Measurements from ENCODE around the gene USP19.

USP19 gene, protein sequence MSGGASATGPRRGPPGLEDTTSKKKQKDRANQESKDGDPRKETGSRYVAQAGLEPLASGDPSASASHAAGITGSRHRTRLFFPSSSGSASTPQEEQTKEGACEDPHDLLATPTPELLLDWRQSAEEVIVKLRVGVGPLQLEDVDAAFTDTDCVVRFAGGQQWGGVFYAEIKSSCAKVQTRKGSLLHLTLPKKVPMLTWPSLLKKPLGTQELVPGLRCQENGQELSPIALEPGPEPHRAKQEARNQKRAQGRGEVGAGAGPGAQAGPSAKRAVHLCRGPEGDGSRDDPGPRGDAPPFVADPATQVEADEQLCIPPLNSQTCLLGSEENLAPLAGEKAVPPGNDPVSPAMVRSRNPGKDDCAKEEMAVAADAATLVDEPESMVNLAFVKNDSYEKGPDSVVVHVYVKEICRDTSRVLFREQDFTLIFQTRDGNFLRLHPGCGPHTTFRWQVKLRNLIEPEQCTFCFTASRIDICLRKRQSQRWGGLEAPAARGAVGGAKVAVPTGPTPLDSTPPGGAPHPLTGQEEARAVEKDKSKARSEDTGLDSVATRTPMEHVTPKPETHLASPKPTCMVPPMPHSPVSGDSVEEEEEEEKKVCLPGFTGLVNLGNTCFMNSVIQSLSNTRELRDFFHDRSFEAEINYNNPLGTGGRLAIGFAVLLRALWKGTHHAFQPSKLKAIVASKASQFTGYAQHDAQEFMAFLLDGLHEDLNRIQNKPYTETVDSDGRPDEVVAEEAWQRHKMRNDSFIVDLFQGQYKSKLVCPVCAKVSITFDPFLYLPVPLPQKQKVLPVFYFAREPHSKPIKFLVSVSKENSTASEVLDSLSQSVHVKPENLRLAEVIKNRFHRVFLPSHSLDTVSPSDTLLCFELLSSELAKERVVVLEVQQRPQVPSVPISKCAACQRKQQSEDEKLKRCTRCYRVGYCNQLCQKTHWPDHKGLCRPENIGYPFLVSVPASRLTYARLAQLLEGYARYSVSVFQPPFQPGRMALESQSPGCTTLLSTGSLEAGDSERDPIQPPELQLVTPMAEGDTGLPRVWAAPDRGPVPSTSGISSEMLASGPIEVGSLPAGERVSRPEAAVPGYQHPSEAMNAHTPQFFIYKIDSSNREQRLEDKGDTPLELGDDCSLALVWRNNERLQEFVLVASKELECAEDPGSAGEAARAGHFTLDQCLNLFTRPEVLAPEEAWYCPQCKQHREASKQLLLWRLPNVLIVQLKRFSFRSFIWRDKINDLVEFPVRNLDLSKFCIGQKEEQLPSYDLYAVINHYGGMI (N-terminal part only)

GRCh38 chr3:49120438-49121131 lies at the start of gene USP19:
Gene USP19, minus strand, starts transcription at chr3:49120823. Its CDS starts 1,678 bp downstream, at chr3:49119145.
- peak; percentile 92 to 94 for ATAC-seq

DNA sequence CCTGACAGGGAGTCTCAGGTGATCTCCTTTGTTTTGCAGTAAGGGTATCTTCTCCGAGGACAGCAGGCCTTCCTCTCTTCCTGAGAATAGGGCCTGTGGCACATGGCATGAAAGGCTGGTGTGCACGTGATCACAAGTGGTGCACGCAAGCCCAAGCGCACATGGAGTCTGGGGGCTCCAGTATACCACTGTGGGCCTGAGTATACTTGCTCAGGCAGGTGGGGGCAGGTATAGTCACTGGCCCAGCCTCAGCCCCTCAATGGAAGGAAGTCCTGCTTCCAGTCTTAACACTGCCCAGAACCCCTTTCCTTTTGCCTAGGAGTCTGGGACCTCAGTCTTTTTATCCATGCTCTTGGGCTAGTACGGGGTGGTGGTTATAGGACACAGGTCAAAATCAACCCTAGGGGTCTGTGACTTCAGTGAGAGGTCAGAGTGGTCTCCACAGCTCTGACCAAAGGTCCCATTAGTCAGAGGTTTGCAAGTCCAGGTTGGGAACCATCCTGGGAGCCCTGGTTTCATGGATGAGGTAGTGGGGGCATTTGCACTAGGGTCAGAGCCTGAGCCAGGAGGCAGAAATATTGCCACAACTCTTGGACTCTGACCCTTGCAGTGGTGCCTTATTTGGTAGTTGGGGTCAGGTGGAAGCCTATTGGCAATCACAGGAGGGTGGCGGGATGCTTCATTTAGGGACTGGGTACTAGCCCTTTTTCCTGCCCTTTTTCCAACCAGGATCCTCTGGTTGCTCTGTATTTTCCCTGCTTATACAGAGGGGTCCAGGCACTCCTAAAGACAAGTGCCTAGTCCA lies 46.3 kb upstream of the USP19 start:
- ATAC-seq = no peak

GRCh38 chr3:49165771-49166751 lies 45.4 kb upstream of the USP19 start, which contains the start of gene CCDC71:
Gene CCDC71, minus strand, starts transcription at chr3:49166331. Its CDS starts 2,123 bp downstream, at chr3:49164208.
- peak; percentile 83 for ATAC-seq

DNA sequence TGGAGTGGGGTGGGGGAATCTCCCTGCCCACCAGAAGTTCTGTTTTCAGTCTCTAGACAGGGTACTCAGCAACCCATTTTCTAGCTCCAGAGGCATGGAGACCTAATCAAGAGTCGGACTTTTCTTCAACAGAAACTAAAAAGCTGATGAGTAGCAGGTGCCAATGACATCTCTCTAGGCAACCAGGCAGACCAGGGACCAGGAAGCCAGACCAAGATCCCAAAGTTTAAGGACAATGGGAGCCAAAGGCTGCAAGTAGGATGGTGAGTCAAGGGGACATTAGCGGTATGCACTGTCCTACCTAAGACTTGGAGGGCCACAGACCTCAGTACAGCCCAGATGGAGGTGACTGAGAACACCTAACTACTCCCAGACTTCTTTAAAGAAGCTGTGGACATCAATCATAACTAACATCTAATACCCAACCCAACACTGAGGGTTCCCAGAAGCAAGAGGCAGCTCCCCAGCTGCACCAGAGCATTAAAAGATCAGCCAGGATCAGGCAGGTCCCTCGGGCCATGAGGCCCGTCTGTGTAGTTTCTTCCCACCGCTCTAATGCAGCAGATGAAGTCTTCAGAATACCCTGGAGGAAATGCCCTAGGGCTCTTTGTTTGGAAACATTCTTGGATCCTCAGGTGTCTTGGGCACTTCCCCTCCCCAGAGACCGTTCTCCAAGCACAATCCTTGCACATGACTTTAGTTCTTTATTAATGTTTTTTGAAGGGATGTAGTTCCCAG lies 44.5 kb upstream of the USP19 start:
- no peak for ATAC-seq

DNA sequence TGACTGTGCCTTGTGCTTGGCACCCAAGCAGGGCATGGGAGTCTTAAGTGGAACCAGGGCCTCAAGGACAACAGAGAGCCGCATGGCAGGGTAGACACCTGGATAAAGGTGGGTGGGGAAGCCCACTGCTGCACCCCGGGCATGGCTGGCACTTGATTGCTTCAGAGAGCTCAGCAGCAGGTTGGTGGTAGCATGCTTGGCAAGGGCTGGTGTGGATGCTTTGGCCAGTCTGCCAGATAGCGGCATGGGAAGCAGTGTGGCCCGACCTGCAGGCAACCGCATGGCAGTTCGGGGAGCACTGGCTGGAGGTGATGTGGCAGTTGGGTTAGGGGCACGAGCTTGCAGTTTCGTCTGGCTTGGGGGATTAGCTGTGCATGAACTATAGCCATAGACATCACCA lies 43.0 kb upstream of the USP19 start:
- ATAC-seq = no peak

DNA sequence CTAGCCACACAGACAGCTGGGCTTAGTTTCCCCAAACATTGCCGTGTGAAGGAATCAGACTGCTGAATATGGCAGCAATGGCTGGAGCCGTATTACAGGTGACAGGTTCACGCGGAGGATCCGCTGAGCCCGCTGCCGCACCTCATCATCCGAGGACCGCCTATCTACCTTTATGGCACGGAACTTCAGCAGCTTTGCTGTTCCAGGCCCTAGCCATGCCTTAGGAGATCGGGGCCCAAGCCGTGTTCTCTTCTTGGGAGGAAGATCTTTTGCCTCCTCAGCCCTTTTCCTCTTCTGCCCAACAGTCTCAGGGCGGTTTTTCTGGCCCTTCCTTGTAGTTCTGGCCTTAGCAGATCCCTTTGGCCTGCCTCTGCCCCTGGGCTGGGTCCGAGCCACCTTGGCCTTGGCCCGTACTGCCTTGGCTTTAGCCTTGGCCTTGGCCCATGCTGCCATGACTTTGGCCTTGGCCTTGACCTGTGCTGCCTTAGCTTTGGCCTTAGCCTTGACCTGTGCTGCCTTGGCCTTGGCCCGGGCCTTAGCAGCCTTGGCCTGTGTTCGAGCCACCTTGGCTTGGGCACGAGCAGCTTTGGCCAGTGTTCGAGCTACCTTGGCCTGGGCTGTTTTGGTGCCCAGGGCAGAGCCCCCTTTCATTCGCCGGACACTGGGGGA lies 42.3 kb upstream of the USP19 start:
- no peak for ATAC-seq

DNA sequence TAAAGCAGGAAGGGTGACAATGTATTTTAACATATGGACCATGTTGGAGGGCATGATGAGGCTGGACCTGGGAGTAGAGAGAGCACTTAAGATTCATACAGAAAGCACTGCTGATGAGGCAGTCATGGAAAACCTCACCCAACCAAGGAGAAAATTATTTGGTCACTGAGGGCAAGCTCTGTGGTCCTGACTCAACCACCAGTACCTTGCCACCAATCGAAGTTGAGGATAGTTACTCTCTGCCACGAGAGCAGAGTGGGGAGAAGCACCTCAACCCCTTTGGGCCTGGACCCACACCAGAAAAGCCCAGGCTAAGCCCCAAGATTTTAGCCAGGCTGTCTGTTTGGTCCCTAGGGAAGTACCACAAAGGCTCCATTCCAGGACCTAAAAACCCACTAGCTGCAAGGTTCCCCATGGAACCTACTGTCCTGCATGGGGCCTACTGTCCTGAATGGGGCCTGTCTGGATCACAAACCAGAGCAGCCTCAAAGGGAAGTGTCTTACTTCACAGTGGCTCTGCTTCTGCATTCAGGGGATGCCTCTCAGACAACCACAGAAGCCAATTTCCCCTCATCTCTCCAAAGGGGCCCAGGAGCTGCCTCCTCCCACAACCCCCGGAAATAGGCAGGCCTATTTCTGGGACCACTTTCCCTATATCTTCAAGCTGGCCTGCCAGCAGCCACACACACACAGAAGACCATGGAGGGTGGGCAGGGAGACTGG lies 41.3 kb upstream of the USP19 start:
- no peak for ATAC-seq

- no peak for ATAC-seq
Observed at GRCh38 chr3:49161197-49161596, 40.6 kb upstream of the USP19 start.

DNA sequence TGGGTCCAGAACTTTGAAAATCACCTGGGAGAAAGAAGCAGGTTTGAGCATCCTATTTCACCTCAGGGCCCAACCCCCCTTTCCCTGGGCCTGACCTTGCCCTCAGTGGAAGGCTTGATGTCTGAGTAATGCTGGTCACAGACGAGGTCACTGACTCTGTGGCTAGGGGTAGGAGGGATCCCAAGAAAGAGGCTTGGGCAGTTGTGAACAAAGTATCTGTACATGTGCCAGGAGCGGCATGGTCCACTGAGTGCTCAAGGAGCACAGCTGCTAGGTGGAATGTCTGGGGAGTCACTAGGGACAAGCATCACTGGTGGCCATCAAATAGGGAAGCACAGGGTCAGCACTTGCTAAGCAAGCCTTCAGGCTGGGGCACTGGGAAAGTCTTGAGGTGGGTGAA lies 38.2 kb upstream of the USP19 start:
- ATAC-seq = no peak

- ATAC-seq = peak; percentile 76 to 79
Observed at GRCh38 chr3:49158103-49158709, 37.6 kb upstream of the USP19 start.

GRCh38 chr3:49157289-49157688 lies 36.7 kb upstream of the USP19 start:
- no peak for ATAC-seq

- ATAC-seq = no peak
Observed at GRCh38 chr3:49153349-49153912, 32.8 kb upstream of the USP19 start.

GRCh38 chr3:49151610-49152009 lies 31.0 kb upstream of the USP19 start:
- no peak for ATAC-seq

DNA sequence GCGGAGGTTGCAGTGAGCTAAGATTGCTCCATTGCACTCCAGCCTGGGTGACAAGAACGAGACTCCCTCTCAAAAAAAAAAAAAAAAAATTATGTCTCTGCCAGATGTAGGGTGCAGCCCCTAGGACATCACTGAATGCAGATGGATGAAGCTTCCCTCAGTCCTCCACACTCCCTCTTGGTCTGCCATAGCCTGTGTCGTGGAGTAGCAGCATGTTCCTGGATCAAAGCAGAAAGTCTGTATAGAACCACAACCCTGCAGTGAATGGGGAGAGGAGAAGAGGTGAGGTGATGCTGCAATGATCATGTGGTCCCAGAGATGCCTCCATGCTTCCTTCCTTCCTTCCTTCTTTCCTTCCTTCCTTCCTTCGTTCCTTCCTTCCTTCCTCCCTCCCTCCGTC lies 27.5 kb upstream of the USP19 start:
- no peak for ATAC-seq

DNA sequence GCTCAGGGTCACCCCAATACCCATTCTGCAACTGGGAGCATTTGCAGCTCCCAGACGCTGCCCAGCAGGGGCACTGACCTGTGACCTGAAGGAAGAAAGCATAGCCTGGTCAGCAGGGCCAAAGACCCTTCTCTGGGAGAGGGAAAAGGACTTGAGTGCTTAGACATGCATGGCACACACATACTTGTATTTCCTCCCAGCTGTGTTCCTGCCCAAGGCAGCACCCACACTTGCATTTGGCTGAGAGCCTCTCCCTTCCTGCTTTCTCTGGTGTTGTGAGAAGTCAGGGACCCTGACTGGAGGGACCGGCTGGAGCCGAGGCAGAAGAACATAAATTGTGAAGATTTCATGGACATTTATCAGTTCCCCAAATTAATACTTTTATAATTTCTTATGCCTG lies 19.5 kb upstream of the USP19 start:
- no peak for ATAC-seq

DNA sequence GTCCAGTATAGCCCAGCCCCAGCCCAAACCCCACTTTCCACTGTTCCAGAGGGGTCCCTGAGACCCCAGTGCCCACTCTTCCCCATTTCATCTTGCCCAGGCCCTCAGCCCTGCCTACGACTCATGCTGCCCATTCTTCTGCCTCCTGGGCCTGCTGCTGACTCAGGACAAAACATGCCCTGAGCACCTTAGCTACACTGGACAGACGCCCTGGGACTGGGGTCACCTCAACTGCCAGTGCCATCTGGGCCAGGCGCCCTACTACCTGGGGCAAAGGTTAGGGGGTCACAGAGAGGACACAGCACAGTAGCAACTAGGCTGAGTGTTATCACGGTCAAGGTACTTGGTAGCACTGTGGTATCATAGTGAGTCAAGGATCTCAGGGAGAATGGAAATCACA lies 14.9 kb upstream of the USP19 start:
- no peak for ATAC-seq
